ENCODE data around the gene AJUBA. TPM values are rescaled to one million over a fixed set of nuclear protein-coding genes. Genes with fewer than 3 reads are reported as not detected.

The AJUBA gene
- total and polyA plus RNA-seq, 2 of the 8 experiments (the other 6 are each of a cell fraction or from before 2014, with no cell fraction given): 33.1 to 46.0 TPM

DNA sequence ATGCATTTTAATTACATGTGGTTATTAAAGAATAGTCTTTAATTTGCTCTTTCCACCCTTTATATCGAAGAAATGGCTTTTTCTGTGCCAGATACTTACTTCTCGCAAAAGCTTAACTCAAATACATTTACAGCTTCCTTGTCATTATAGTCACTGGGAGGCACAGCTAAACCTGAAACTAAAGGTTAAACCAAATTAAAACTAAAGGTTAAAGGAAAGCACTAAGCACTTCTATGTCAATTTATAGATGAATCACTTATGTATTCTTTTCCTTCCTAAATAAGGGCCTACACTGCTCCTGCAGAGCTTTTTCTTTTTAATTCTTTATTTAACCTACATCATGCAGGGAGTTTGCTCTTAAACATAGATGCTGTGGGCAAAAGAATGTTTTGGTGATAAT lies 18.5 kb upstream of the AJUBA start:
- Histone ChIP-seq H3K4me1 (replicated peaks in 1 of 4; ENCODE audit: control insufficient read depth in 3 of 4, insufficient read depth in 4 of 4, low read length in 3 of 4) (no peaks in the 10 kb centered on the region; a peak in 1 of 7 replicates), H3K14ac (ENCODE audit: insufficient read length) (no peak overlapping the region), H3K79me2 (ENCODE audit: control insufficient read depth in 1 of 2, insufficient read depth in 2 of 2, low read length in 2 of 2) (no peaks in the 10 kb centered on the region), H2BK5ac (ENCODE audit: low read depth, low read length) (no peak overlapping the region), H3K79me1 (ENCODE audit: low read depth, low read length) (no peaks in the 10 kb centered on the region; the same call in 1 of the 2 replicates), H3K27me3 (replicated peaks in 1 of 4; ENCODE audit: control insufficient read depth in 3 of 4, extremely low read depth in 1 of 4, insufficient read depth in 3 of 4, low read length in 3 of 4) (no peaks in the 10 kb centered on the region), H3K4me3 (ENCODE audit: extremely low read depth in 1 of 4, insufficient read depth in 2 of 4, low read depth in 3 of 4, low read length in 4 of 4) (no peak overlapping the region), H3K23ac (ENCODE audit: insufficient read length) (no peak overlapping the region), H2AK5ac (ENCODE audit: low read depth, low read length) (no peak overlapping the region), H3K18ac (ENCODE audit: extremely low read depth, low read length) (no peak overlapping the region), H4K5ac (ENCODE audit: insufficient read length, low read depth, low read length) (no peak overlapping the region), H3K9me3 (ENCODE audit: insufficient read depth in 2 of 2, low read depth in 1 of 2, low read length in 1 of 2) (no peaks in the 10 kb centered on the region), H3K4me2 (ENCODE audit: insufficient read depth in 1 of 2, low read depth in 2 of 2, low read length in 2 of 2) (no peak overlapping the region), H3K4ac (replicated peaks; ENCODE audit: insufficient read length, low read depth, low read length) (no peak overlapping the region), H2BK15ac (ENCODE audit: low read length) (no peak overlapping the region), H4K20me1 (replicated peaks in 1 of 2; ENCODE audit: control insufficient read depth in 1 of 2, insufficient read depth in 2 of 2, low read length in 2 of 2) (no peaks in the 10 kb centered on the region), H4K8ac (ENCODE audit: extremely low read depth, insufficient read depth, low read length) (no peak overlapping the region), H2BK20ac (ENCODE audit: low read length) (no peak overlapping the region), H2BK120ac (replicated peaks; ENCODE audit: low read depth, low read length) (no peak overlapping the region), H4K91ac (replicated peaks; ENCODE audit: insufficient read length, low read length) (no peak overlapping the region), H3K36me3 (ENCODE audit: control insufficient read depth in 2 of 4, insufficient read depth in 4 of 4, low read length in 3 of 4) (no peaks in the 10 kb centered on the region), H2BK12ac (ENCODE audit: low read depth, low read length) (no peak overlapping the region), H2AFZ (ENCODE audit: low read length) (no peak overlapping the region), H3K27ac (ENCODE audit: low read depth, low read length) (no peak overlapping the region), H3K9ac (replicated peaks in 1 of 4; ENCODE audit: extremely low read depth in 1 of 4, low read depth in 3 of 4, low read length in 3 of 4) (no peak overlapping the region), H3K56ac (replicated peaks; ENCODE audit: insufficient read length, low read depth, low read length) (no peak overlapping the region), H3K23me2 (ENCODE audit: low read depth, low read length) (no peaks in the 10 kb centered on the region; the same call in 1 of the 2 replicates)
- 94% methylated on average over 2 of the region's 2 CpGs; no CpG with 5 or more reads in 1 of the 2 experiments for WGBS, 2 experiments (ENCODE audit: extremely low coverage in 1 of 2, insufficient coverage in 1 of 2, insufficient read length in 1 of 2, insufficient replicate concordance in 2 of 2, low coverage in 1 of 2, low lambda C conversion rate in 2 of 2, missing lambda C conversion rate in 1 of 2)
- FAIRE-seq: no peak
- no peak for DNase-seq (ENCODE audit: low read depth in 1 of 2, low spot score in 2 of 2)
- TF ChIP-seq RNF2 (IDR thresholded peaks at IDR 0.05; ENCODE audit: borderline replicate concordance, low read depth, low read length, missing control alignments, poor library complexity, severe bottlenecking): no peak
- TF ChIP-seq GABPA (IDR thresholded peaks at IDR 0.05; ENCODE audit: borderline replicate concordance, insufficient read depth, low read length): no peak
- TF ChIP-seq EGR1 (IDR thresholded peaks at IDR 0.05; ENCODE audit: borderline replicate concordance, low read depth, low read length): no peak
- no peak for TF ChIP-seq POLR2AphosphoS5 (IDR thresholded peaks at IDR 0.05; ENCODE audit: low read depth, low read length)
- TF ChIP-seq SIX5 (IDR thresholded peaks at IDR 0.05; ENCODE audit: low read depth, low read length): no peak
- TF ChIP-seq E2F6 (IDR thresholded peaks at IDR 0.05): no peak
- no peak for TF ChIP-seq CREB1 (IDR thresholded peaks at IDR 0.05)
- TF ChIP-seq SAP30 (IDR thresholded peaks at IDR 0.05; ENCODE audit: insufficient read depth, insufficient replicate concordance, low read length): no peak
- TF ChIP-seq GTF2F1 (IDR thresholded peaks at IDR 0.05; ENCODE audit: borderline replicate concordance, low read depth, low read length): no peak
- no peak for TF ChIP-seq CEBPB (IDR thresholded peaks at IDR 0.05; ENCODE audit: low read depth, low read length)
- no peak for TF ChIP-seq KDM1A (IDR thresholded peaks at IDR 0.05; ENCODE audit: borderline replicate concordance, low read length)
- TF ChIP-seq KDM5A (IDR thresholded peaks at IDR 0.05; ENCODE audit: low read length): no peak
- TF ChIP-seq TBP (IDR thresholded peaks at IDR 0.05; ENCODE audit: low read depth, low read length): no peak
- no peak for TF ChIP-seq NRF1 (IDR thresholded peaks at IDR 0.05; ENCODE audit: low read depth, low read length)
- CTCF ChIA-PET (ENCODE audit: partially characterized antibody): interaction anchor here (1.2 to 23.0 kb wide), 5 partner anchors 15 to 50 kb away, joined by 3 to 785 read pairs (median 5); partner anchors contain the start of genes CDH24 and PSMB11
- POLR2A ChIA-PET (ENCODE audit: partially characterized antibody): interaction anchor here (1.0 to 12.2 kb wide), 8 partner anchors 9 to 56 kb away, joined by 3 to 133 read pairs (median 3); partner anchors contain the start of genes AJUBA and PSMB5
